HUES6 (cell line): ENCODE measurements around the gene DTX3.

Experiments
- H3K27ac ChIP-seq: 2 replicates; pipeline ENCODE4 v1.7.0; 2013; ENCODE audit warnings: low read depth, mild to moderate bottlenecking, low read length, inconsistent platforms
- H3K27me3 ChIP-seq: 2 replicates; pipeline ENCODE4 v1.6.1; 2013; ENCODE audit warnings: low read length; ENCODE audit not compliant: control insufficient read depth, insufficient read depth
- H3K36me3 ChIP-seq: 2 replicates; pipeline ENCODE4 v1.6.1; 2013; ENCODE audit warnings: low read length; ENCODE audit not compliant: control insufficient read depth, insufficient read depth
- H3K4me1 ChIP-seq: 2 replicates; pipeline ENCODE4 v1.6.1; 2013; ENCODE audit warnings: low read length; ENCODE audit not compliant: control insufficient read depth, insufficient read depth
- H3K4me3 ChIP-seq: 2 replicates; pipeline ENCODE4 v1.5.1; 2013; ENCODE audit warnings: low read depth, low read length
- H3K9ac ChIP-seq: one replicate; pipeline ENCODE4 v1.6.1; 2013; ENCODE audit warnings: mild to moderate bottlenecking, low read length
- H3K9me3 ChIP-seq: 2 replicates; pipeline ENCODE4 v1.6.1; 2013; ENCODE audit warnings: low read depth, low read length; ENCODE audit not compliant: control insufficient read depth, insufficient read depth

DTX3 gene

DNA sequence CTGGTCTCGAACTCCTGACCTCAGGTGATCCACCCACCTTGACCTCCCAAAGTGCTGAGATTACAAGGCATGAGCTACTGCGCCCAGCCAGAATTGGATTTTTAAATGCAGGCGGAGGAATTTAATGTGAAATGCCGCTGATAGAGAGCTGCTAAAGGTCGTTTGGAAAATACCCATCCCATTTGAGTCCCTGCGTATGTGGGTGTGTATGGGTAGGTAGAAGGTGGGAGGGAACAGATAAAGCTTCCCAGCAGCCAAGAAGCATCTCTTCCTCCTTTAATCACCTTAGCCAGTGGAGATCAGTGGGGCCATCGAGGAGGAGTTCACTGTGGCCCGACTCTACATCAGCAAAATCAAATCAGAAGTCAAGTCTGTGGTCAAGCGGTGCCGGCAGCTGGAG is 29.8 kb upstream of the DTX3 start:
- H3K4me3 ChIP-seq, result no peak overlapping the region
- H3K27me3 ChIP-seq, result no peaks in the 10 kb centered on the region
- H3K9ac ChIP-seq, result no peak overlapping the region
- H3K9me3 ChIP-seq, result no peaks in the 10 kb centered on the region
- peaks cover 60% of the 10 kb centered on the region for H3K36me3 ChIP-seq
- H3K27ac ChIP-seq, result no peak overlapping the region
- H3K4me1 ChIP-seq, result no peaks in the 10 kb centered on the region

- H3K27ac ChIP-seq, result no peak overlapping the region
- no peak overlapping the region for H3K9ac ChIP-seq
- no peak overlapping the region for H3K4me3 ChIP-seq
- peaks cover 59% of the 10 kb centered on the region for H3K36me3 ChIP-seq
- no peaks in the 10 kb centered on the region for H3K4me1 ChIP-seq
- no peaks in the 10 kb centered on the region for H3K27me3 ChIP-seq
- no peaks in the 10 kb centered on the region for H3K9me3 ChIP-seq
Measured at GRCh38 chr12:57575771-57576612, 28.6 kb upstream of the DTX3 start.

DNA sequence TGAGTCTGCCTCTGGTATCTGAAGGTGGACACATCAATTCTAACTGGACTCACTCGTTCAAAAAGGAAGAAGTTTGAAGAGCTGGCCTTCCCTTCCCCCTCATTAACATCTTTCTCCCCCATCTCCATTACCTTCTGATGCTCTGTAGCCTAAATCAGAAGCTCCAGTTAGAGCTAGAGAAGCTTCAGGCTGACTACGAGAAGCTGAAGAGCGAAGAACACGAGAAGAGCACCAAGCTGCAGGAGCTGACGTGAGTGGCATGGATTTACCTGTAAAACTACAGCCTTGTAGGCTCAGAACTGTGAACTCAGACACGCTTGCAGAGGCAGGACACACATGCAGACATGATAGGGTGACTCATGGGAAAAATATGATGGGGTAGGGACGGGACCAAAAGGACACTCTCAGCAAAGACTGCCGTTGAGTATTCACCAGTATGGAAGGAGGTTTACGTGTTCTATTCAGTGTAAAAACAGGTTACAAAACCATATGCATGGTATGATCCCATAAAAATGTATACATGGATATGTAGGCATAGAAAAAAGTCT is 27.9 kb upstream of the DTX3 start:
- Histone ChIP-seq H3K27ac (no peak overlapping the region), H3K9ac (no peak overlapping the region), H3K36me3 (peaks cover 62% of the 10 kb centered on the region), H3K4me3 (no peak overlapping the region), H3K9me3 (no peaks in the 10 kb centered on the region), H3K27me3 (no peaks in the 10 kb centered on the region), H3K4me1 (no peaks in the 10 kb centered on the region)

DNA sequence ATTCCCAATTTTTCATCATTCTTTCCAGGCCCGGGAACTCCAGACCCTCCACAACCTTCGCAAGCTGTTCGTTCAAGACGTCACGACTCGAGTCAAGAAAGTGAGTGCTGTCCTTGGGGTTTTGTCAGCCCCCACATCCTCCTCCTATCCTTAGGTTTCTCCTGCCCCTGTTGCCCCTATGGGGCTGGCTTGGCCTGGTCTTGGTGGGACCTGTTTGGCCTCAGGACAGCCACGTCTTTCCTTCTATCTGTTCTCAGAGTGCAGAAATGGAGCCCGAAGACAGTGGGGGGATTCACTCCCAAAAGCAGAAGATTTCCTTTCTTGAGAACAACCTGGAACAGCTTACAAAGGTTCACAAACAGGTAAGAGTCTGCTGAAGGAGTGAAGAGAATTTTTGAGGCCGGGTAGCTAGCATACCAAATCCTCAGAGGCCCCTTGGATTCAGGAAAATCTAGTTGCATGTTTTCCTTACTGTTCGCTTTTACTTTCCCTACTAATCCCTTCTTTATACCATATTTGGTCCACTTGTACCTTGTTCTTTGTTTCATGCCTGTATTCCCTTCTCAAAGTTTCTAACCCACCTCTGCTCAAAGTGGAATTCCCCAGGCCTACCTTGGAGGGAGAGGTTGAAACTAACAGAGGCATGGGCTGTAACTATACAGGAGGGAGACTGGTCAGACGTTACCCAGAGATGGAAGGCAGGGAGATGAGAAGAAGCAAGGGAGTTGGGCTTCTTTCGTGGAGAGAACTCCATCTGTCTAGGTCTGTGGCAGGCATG is 26.5 kb upstream of the DTX3 start:
- Histone ChIP-seq H3K27me3 (no peaks in the 10 kb centered on the region), H3K9me3 (no peaks in the 10 kb centered on the region), H3K27ac (no peak overlapping the region), H3K4me1 (no peaks in the 10 kb centered on the region), H3K36me3 (peaks cover 53% of the 10 kb centered on the region), H3K4me3 (no peak overlapping the region), H3K9ac (no peak overlapping the region)

DNA sequence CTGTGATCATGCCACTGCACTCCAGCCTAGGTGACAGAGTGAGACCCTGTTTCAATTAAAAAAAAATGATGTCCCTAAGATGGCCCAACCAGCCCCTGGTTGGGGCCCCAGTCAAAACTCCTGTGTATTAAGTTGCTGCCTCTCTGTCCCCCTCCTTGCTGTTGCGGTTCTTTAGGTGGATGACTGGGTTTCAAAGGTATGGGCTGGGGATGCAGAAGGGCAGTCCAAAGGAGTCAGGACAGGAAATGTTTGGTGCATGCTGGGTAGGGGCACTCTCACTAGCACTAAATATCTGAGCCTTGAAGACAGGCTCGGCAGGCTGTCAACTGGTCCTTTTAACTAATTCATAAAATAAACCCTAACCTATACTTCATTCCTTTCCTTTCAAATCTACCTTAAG is 25.6 kb upstream of the DTX3 start:
- no peak overlapping the region for H3K27ac ChIP-seq
- no peak overlapping the region for H3K4me3 ChIP-seq
- H3K4me1 ChIP-seq, result no peaks in the 10 kb centered on the region; the same call in 1 of the 2 replicates
- no peak overlapping the region for H3K9ac ChIP-seq
- peaks cover under 1% of the 10 kb centered on the region; the same call in 1 of the 2 replicates for H3K27me3 ChIP-seq
- H3K36me3 ChIP-seq, result peaks cover 53% of the 10 kb centered on the region
- no peaks in the 10 kb centered on the region for H3K9me3 ChIP-seq

- peaks cover 6% of the 10 kb centered on the region; the same call in 1 of the 2 replicates for H3K27me3 ChIP-seq
- no peaks in the 10 kb centered on the region for H3K9me3 ChIP-seq
- H3K4me3 ChIP-seq, result no peak overlapping the region
- H3K27ac ChIP-seq, result no peak overlapping the region
- H3K9ac ChIP-seq, result no peak overlapping the region
- H3K4me1 ChIP-seq, result no peaks in the 10 kb centered on the region; the same call in 1 of the 2 replicates
- peaks cover 50% of the 10 kb centered on the region for H3K36me3 ChIP-seq
Measured at GRCh38 chr12:57579677-57580465, 24.8 kb upstream of the DTX3 start.

DNA sequence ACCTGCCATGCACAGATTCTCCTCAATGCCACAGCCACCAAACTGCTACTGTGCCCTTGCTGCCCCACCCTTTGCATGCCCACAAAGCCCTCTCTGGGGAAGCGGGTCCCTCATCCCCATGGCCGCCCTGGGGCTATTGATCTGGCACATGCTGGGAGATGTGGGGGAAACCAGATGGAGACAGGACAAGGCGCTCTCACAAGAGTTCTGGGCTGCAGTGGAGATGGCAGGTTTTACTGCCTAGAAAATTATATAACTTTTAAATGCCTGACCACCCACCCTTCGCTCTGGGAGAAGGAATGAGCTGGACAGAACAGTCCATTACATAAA is 24.2 kb upstream of the DTX3 start:
- Histone ChIP-seq H3K36me3 (peaks cover 46% of the 10 kb centered on the region), H3K4me1 (no peaks in the 10 kb centered on the region; the same call in 1 of the 2 replicates), H3K27me3 (peaks cover 6% of the 10 kb centered on the region; the same call in 1 of the 2 replicates), H3K4me3 (no peak overlapping the region), H3K9ac (no peak overlapping the region), H3K9me3 (no peaks in the 10 kb centered on the region), H3K27ac (no peak overlapping the region)

- H3K4me3 ChIP-seq, result no peak overlapping the region
- H3K36me3 ChIP-seq, result peaks cover 33% of the 10 kb centered on the region
- H3K9me3 ChIP-seq, result no peaks in the 10 kb centered on the region
- H3K4me1 ChIP-seq, result no peaks in the 10 kb centered on the region; the same call in 1 of the 2 replicates
- no peak overlapping the region for H3K9ac ChIP-seq
- H3K27ac ChIP-seq, result no peak overlapping the region
- H3K27me3 ChIP-seq, result peaks cover 6% of the 10 kb centered on the region; the same call in 1 of the 2 replicates
Measured at GRCh38 chr12:57581802-57582201, 22.8 kb upstream of the DTX3 start.

GRCh38 chr12:57582440-57582839 is 22.2 kb upstream of the DTX3 start:
- Histone ChIP-seq H3K9ac (no peak overlapping the region), H3K9me3 (no peaks in the 10 kb centered on the region), H3K4me1 (no peaks in the 10 kb centered on the region; the same call in 1 of the 2 replicates), H3K36me3 (peaks cover 30% of the 10 kb centered on the region), H3K4me3 (no peak overlapping the region), H3K27ac (no peak overlapping the region), H3K27me3 (peaks cover 6% of the 10 kb centered on the region; the same call in 1 of the 2 replicates)

DNA sequence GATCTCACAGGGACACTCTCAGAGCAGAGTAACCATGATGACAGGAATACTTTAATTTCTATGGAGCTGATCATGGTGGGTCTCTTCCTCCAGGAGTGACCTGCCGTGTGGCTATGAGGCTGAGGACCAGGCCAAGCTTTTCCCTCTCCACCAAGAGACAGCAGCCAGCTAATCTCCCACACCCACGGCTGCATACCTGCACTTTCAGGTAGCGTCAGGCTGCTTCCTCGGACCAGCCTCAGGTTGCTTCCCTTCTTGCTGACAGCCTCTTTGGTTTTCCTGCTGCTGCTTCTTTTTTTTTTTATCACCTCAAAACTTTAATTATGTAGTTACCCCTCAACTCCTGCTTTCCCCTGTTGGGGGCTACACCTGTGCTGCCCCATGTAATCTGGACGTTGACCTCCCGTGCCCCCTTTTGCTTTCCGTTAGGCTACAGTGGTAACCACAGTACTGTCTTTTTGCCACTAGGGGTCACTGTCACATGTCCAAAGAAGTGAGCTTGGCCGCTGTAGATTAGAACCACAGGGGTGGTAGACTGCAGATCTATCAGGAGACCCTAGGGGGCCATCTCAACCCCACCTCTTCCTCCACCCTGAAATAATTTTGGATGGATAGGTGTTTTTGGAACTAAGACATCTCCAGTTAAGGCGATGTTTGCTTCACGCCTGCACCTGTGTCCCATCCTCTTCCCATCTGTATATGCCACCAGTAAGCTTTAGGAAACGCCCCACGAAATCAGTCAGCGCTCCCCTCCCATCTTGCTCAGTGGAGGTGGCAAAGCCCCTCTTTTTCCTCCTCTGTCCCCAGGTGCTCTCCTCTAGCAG is 21.4 kb upstream of the DTX3 start:
- Histone ChIP-seq H3K4me3 (no peak overlapping the region), H3K27ac (no peak overlapping the region), H3K36me3 (peaks cover 23% of the 10 kb centered on the region), H3K27me3 (peaks cover 14% of the 10 kb centered on the region; the same call in 1 of the 2 replicates), H3K4me1 (no peaks in the 10 kb centered on the region; the same call in 1 of the 2 replicates), H3K9ac (no peak overlapping the region), H3K9me3 (no peaks in the 10 kb centered on the region)
